ENCODE measurements around the gene PDIA5. TPM values are rescaled to one million over a fixed set of nuclear protein-coding genes. Genes with fewer than 3 reads are reported as not detected.

PDIA5 gene
- total RNA-seq, 2 donors from 2014 or later, result 5.5 to 20.0 TPM

DNA sequence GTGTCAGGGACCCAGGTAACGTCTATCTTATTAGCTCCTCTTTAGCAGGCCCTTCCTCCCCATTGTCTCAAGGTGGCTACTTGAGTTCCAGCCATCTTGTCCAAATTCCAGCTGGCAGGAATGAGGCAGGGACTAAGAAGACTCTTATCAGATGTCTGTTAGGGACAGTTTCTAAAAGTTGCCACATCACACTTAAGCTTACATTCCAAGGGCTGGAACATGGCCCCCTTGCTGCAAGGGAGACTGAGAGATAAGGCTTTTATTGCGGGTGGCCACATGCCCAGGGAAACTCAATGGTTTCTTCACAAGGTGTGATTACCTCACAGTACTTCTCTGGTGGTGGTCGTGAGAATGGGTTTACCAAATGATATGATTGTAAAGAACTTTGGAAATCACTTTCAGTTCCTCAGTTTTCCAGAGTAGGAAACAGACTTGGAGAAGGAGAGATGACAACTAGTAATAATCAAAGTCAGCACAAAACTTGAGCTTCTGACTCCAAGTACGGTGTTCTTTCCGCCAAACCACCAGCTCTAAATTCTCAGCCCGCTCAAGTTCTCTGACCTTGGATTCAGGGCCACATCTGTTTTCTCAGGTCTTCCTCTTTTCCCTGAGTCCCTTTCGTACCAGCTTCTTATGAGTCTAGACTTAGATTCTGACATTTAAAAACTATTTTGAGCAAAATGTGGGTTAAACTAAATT lies 14.2 kb downstream of the PDIA5 start:
- DNase-seq (ENCODE audit: low spot score in 2 of 2), result no peak
- H3K27ac Mint-ChIP-seq, result no peak overlapping the region
- no peak for ATAC-seq
- no peaks in the 10 kb centered on the region for H3K9me3 Mint-ChIP-seq
- H3K36me3 Mint-ChIP-seq, result no peaks in the 10 kb centered on the region

DNA sequence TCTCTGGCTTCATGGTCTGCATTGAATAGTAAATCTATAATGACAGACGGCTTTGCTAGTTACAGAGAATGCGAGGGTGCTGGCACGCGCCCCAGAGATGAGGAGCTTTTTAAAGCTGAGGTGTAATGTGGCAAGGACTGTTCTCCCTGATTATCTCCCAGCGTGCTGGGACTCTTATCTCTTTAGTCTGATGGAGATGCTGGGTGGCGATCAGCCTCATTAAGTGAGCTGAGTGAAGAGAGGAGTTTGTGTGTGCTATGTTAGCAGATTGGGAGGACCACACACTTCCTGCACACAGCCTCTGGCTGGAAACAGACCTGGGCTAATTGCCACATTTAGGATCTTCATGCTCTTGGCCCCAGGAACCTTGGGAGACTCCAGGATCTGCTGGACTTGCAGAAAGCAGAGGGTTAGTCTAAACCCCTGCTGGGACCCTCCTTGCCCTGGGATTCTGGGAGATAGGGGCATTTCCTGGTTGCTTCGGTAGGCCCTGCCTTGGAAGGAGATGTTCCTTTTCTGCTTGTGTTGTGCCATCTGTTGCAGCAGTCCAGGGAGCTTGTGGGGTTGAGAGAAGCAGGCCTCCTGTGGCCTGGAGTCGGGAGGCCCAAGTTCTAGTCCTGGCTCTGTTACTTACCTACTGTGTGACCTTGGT lies 15.0 kb downstream of the PDIA5 start:
- Mint-ChIP-seq H3K9me3 (no peaks in the 10 kb centered on the region), H3K27ac (no peak overlapping the region), H3K36me3 (no peaks in the 10 kb centered on the region)
- DNase-seq (ENCODE audit: low spot score in 2 of 2) (no peak), ATAC-seq (no peak)

DNA sequence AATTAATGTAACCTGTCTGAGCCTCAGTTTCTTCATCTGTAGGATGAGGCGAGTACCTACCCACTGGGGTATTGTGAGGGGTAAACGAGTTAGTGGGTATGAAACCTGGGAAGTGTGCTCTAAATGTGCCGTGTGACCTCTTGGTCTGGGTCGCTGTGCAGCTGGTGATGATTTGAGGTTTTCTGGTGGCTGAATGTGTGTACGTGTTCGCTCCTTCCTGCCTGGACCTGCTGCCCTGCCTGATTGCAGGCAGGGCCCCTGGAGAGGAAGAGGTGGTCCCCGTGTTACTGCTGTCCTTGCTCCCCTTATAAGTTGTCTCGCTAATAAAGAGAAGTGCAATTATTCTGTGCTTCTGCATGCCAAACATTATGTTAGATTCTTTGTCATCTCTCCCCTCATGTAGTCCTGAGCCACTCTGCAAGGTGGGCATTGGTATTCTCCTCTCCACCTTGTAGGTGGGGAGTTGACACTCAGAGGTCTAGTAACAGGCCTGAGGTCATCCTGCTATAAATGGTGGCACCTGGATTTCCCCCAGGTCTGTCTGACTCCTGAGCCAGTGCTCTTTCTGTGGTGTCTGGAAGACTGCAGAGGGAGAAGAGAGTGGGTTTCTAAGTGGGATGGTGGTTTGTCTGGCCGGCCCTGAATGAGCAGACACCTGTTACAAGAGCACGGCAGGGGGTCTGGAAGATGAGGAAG lies 15.7 kb downstream of the PDIA5 start:
- Mint-ChIP-seq H3K36me3 (no peaks in the 10 kb centered on the region), H3K9me3 (no peaks in the 10 kb centered on the region), H3K27ac (no peak overlapping the region)
- DNase-seq (ENCODE audit: low spot score in 2 of 2), result no peak
- ATAC-seq, result no peak

DNA sequence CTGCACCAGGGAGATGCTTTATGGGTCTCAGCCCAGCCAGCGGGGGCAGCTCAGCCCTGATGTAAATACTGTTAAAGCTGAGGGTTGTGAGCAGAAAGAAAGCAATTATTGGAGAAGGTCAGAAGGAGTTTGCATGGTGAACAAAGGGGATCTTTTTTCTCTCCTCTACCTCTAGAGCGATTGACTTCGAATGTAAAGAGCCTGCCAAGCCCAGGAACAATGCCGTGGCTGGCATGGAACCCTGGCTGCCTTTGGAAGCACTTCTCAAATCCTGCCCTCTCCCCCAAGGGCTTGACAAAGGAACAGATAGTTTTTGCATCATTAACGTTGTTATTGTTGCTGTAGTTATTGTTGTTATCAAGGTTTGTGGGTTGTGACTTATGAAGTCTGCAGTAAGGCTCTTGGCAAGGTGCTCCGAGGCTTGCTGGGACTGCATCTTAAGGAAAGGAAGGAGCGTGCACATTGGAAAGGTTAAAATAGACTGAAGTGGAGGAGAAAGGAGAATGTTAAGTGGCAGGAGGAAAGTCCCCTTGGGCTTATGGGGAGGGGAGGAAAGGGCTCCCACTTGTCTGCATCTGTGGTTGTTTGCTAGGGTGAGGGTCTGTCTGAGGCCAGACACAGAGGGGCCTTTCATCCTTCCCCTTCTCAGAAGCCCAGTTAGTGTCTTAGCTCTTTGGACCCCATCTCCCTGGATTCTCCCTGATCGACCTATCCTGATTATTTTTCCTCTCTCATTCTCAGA lies 16.7 kb downstream of the PDIA5 start:
- ATAC-seq, result no peak
- Mint-ChIP-seq H3K36me3 (no peaks in the 10 kb centered on the region), H3K9me3 (no peaks in the 10 kb centered on the region), H3K27ac (no peak overlapping the region)
- DNase-seq (ENCODE audit: low spot score in 2 of 2), result no peak

DNA sequence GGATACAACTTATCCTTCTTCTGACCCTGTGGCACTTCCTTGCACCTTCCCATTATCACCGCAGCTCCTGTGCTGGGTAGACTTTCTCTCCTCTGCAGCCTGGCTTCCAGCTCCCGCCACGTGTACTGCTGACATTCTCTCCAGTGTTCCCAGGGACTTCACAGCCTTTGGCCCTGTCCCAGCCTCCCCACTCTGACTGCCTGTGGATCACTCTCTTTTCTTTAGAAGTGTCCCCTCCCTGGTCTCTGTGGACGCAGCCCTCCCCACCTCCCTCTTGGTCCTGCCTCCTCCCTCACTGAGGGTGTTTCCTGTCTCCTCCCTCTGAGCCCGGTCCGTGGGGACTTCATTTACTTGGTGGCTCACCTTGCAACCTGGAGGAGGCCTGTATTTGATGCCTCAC lies 17.4 kb downstream of the PDIA5 start:
- DNase-seq (ENCODE audit: low spot score in 2 of 2) (no peak), ATAC-seq (no peak)
- H3K36me3 Mint-ChIP-seq, result no peaks in the 10 kb centered on the region
- H3K27ac Mint-ChIP-seq, result peak overlapping the region in 1 of 2 donors; percentile 23
- H3K9me3 Mint-ChIP-seq, result no peaks in the 10 kb centered on the region

DNA sequence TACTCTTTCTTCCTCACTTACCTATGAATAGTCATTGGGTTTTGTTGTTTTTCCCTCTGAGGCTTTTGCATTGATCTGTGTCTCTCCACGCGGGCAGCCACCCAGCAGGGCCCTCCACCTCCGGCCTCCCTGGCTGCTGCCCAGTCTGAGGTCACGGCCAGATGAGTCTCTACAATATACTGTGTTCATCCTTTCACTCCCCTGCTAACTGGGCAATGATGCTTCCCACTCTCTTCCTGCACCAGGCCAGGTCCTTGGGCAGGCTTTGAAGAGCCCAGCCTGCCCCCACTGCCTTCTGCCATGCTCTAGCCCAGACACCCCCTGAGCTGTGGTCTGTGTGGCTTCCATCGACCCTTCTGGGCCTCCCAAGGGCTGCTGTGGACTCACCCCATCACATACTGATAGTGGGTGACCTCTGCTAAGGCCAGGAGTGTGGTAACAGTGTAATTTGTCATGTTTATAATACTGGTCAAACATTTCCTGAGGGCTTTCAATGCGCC lies 18.0 kb downstream of the PDIA5 start:
- Mint-ChIP-seq H3K9me3 (no peaks in the 10 kb centered on the region), H3K27ac (peak overlapping the region in 1 of 2 donors; percentile 23), H3K36me3 (no peaks in the 10 kb centered on the region)
- ATAC-seq, result no peak
- no peak for DNase-seq (ENCODE audit: low spot score in 2 of 2)

DNA sequence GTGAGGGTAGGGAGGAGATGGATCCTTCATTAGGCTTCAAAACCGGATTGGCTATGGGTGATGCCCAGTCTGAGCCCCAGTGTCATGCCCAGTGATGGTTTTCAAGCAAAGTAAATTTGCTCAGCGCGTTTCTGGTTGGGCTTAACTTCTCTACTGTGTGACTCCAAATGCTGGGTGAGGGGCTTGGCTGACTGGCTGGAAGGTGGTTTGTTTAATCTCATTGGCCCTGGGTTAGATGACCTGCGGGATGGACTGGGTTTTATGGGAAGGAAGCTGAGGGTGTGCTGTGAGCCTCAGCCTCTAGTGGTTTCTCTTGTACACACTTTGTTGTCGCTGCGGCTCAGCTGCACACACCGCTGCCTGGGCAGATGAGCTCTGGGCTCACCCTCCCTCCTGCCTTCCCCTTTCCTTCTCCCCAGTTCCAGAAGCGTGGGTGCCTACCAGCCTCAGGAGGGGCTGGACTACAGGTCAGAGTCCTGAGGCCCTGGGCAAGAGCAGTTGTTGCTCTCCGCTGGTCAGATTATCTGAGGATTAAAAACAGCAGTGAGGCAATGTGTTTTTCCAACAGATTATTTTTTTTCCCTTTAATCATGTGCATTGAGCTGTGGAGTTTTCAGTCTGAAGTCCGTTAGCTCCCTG lies 18.6 kb downstream of the PDIA5 start:
- Mint-ChIP-seq H3K9me3 (no peaks in the 10 kb centered on the region), H3K36me3 (peaks cover 0 to 3% of the 10 kb centered on the region in 2 donors), H3K27ac (no peak overlapping the region)
- no peak for DNase-seq (ENCODE audit: low spot score in 2 of 2)
- ATAC-seq, result no peak

DNA sequence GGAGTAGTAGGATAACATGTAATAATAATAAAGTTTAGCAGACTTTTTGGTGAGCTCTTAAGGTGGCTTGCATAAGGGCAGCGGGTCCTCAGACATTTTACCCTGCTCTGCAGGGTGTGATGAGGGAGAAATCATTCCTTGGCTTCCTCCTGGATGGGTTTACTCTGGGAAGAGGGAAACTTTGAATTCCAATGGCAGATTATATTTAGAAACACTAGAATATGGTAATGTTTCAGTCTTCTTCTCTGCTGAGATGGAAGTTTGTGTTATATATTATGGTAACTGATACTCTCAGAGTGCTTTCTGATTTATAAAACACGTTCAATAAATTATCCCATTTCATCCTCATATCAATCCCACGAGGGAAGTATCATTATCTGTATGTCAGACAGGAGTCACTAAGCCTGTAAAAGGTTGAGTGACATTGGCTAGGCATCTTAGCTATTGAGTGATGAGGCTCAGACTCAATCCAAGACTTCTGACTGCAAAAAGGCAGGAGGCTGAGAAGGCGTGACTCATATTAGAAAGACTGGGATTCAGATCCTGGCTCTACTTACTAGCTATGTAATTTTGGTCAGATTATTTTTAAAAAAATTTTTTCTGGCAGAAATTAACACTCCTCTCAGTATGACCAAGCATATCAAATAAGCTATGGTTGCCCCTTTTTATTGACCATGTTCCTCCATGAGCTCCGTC lies 19.3 kb downstream of the PDIA5 start:
- Mint-ChIP-seq H3K9me3 (no peaks in the 10 kb centered on the region), H3K27ac (no peak overlapping the region), H3K36me3 (peaks cover 0 to 9% of the 10 kb centered on the region in 2 donors)
- ATAC-seq, result no peak
- no peak for DNase-seq (ENCODE audit: low spot score in 2 of 2)

DNA sequence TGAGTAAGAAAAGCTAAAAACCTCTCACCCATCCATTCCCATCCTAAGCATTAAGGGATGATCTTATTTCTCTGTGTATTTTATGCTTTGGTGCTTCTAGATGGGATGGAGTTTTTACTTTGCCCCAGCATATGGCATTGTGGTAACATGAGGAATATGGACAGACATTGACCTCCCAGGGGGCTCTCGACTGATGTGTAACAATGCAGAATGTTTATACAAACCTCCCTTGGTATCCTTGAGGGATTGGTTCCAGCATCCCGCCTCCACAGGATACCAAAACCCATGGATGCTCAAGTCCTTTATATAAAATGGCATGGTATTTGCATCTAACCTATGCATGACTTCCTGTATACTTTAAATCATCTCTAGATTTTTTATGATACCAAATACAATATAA lies 21.6 kb downstream of the PDIA5 start:
- ATAC-seq (no peak), DNase-seq (ENCODE audit: low spot score in 2 of 2) (no peak)
- Mint-ChIP-seq H3K36me3 (peaks cover 0 to 24% of the 10 kb centered on the region in 2 donors), H3K9me3 (no peaks in the 10 kb centered on the region), H3K27ac (no peak overlapping the region)

DNA sequence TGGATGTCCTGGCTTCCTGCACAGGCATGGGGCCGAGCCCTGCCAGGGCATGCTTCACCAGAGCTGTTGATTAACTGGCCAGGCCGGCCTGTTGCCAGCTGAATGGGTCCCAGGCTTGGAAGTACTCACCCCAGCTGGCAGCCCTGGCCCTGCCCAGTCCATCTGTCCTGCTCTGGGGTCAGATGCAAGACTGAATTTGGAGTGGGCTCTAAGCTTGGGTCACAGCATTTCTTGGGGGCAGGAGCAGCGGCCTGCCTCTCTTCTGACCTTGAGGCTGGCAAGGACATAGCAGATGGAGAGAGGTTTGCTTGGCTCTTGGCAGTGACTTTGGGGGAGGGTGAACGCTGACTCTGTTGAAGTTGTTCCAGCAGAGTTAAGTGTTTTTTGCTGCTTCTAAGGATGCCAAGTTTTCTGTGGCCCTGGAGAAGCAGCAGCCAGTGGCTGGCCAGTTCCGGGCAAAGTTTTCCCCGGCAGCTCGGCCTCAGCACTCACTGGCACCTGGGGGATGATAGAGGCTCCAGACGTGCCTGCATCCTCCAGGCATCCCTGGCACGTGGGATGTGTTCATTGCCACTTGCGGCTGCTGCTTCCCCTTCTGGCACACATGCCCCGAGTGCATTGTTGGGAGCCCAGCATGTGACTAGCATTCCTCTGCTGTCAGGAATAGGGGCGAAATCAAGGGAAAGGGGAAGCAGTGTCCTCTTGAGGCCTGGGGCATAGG lies 22.9 kb downstream of the PDIA5 start:
- no peak overlapping the region for H3K27ac Mint-ChIP-seq
- DNase-seq (ENCODE audit: low spot score in 2 of 2) (peak in 1 of 2 donors; percentile 46), ATAC-seq (no peak)
- H3K9me3 Mint-ChIP-seq, result no peaks in the 10 kb centered on the region
- H3K36me3 Mint-ChIP-seq, result peaks cover 0 to 24% of the 10 kb centered on the region in 2 donors

DNA sequence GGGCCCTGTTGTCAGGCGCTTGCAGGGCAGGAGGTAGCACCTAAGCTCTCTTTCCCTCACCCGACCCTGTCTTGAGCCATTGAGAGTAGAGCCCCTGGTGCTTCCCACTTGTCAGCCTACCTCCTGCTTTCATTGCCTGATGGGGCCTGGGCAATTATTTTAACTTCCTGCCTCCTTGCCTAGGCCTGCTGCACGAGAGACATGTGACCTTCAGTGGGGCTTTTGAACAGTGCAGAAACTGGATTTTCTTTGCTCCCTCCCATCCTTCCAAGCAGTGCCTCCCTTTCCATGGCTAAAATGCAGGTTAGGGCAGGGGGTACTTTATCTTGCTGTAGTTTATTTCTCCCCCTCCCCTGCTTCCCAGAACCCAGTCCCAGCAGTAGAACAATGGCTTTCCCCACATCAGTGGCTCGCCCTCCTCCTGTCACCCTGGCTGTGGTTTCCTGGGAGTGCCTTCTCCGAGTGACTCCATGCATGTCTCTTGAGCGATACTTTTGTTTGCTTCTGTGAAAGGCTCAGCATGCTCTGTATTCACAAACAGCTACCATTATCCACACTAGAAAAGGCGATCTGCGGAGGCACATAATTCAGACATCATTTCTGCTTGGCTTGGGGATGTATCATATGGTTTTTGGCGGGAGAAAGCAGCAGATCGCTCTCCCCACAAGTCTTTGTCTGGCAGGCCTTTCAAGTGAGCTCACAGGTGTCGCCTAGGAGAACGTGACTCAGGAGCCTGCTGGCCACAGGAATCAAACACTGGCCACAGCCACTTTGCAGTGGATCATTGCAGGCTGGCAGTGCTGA lies 24.1 kb downstream of the PDIA5 start:
- ATAC-seq (peak; percentile 20 to 55), DNase-seq (ENCODE audit: low spot score in 2 of 2) (peak in 1 of 2 donors; percentile 54)
- Mint-ChIP-seq H3K9me3 (no peaks in the 10 kb centered on the region), H3K27ac (no peak overlapping the region), H3K36me3 (peaks cover 0 to 24% of the 10 kb centered on the region in 2 donors)

DNA sequence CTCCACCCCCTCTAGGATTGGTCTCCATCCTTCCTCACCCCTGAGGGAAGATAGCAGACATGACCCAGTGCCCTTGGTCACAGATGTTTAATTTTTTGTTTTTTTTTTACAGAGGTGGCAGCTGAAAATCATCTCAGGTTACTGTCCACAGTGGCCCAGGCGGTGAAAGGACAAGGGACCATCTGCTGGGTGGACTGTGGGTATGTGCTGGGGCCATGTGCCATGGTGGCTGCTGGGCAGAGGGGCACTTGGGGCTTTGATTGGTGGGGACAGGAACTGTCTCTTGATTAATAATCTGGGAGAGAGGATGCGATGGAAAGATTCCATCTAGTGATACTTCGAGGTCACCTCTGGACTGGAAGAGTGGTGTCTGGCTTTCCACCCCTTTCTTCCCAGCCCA lies 25.4 kb downstream of the PDIA5 start:
- ATAC-seq, result no peak
- Mint-ChIP-seq H3K36me3 (peaks cover 0 to 24% of the 10 kb centered on the region in 2 donors), H3K27ac (no peak overlapping the region), H3K9me3 (no peaks in the 10 kb centered on the region)
- DNase-seq (ENCODE audit: low spot score in 2 of 2), result peak in 1 of 2 donors; percentile 43

DNA sequence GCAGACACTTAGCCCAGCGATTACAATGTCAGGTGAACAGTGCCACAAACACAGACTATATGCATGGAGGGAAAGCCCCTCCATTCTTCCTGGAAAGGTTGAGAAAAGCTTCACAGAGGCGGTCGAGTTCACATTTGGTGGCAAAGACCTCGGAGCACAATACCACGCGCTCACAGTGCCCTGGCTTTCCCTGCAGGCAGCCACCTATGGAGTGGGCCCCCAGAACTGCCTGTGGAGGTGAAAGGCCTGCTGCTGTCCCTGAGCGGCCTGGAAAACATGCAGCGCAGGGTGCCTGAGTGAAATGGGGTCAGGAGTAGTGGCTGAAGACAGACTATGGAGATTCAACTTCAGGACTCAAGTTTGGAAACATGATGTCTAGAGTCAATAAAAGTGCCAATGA lies 26.9 kb downstream of the PDIA5 start:
- H3K27ac Mint-ChIP-seq, result no peak overlapping the region
- no peaks in the 10 kb centered on the region for H3K9me3 Mint-ChIP-seq
- ATAC-seq (no peak), DNase-seq (ENCODE audit: low spot score in 2 of 2) (no peak)
- H3K36me3 Mint-ChIP-seq, result peaks cover 0 to 24% of the 10 kb centered on the region in 2 donors

DNA sequence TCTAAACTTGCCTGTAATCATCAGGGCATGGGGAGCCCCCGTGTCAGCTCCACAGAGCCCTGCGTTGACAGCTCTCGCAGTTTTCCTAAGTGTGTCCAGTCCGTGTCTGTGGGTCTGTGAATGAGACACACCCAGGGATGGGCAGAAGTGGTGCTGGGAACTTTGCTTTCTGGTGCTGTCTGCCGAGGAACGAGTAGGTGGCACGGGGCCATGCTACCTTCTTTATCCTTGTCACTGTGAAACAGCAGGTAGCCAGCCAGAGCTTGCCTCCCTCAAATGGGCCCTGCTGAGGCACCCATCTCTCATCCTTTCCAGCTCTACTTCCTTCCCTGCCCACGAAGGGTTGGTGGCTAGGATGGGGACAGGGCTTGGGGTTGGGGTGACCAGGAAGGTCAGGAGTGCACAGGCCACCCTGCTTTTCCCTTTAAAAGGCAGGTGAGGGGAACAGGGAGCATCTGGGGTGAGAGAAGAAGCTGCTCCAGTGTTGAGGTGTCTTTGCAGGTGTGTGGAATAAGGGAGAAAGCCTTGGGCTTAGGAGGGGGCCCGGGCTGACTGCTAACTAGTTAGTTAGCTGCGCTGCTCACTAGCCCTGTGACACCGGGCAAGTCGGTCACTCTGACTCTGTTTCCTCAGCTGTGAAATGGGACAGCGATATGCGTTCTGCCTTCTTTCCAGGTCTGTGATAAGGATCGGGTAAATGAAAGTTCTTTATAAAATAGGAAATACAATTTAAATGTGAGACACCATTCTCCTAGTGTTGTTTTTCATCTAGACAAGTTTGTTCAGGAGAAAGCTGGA lies 27.9 kb downstream of the PDIA5 start:
- Mint-ChIP-seq H3K9me3 (no peaks in the 10 kb centered on the region), H3K36me3 (peaks cover 5 to 24% of the 10 kb centered on the region in 2 donors), H3K27ac (peak overlapping the region in 1 of 2 donors; percentile 7)
- DNase-seq (ENCODE audit: low spot score in 2 of 2) (peak in 1 of 2 donors; percentile 37), ATAC-seq (no peak)

All from activated naive CD4-positive, alpha-beta T cell treated with anti-CD3 and anti-CD28 coated beads, Interleukin-2, amount 50 U/mL, for 72 hours (primary cell).